HepG2 (cell line): ENCODE data around the gene ZNF341. TPM values are rescaled to one million over a fixed set of nuclear protein-coding genes. Genes with fewer than 3 reads are reported as not detected.

Experiments
- DNMT1 ChIP-seq: sonication (generic); formaldehyde crosslinking; IDR thresholded peaks from 2 replicates; pipeline ENCODE4 v1.5.1; 2020; ENCODE audit warnings: mild to moderate bottlenecking, missing genetic modification reagents
- HDAC1 ChIP-seq: sonication (generic); formaldehyde crosslinking; IDR thresholded peaks from 2 replicates; pipeline ENCODE4 v1.5.1; 2020; ENCODE audit warnings: mild to moderate bottlenecking, missing genetic modification reagents
- MAZ ChIP-seq, 2 experiments: sonication (generic) in 1 of 2; formaldehyde crosslinking in 1 of 2; IDR thresholded peaks; 2 replicates each; pipeline versions ENCODE4 v1.5.0 to v1.6.1; 2012 to 2020; ENCODE audit warnings: low read depth in 2 of 2, mild to moderate bottlenecking in 2 of 2, borderline replicate concordance in 1 of 2, improper control_type of control experiment in 1 of 2, low read length in 1 of 2, missing genetic modification reagents in 1 of 2, moderate library complexity in 1 of 2
- MBD4 ChIP-seq: IDR thresholded peaks from 2 replicates; pipeline ENCODE4 v1.6.1; 2012; ENCODE audit warnings: low read length, inconsistent platforms, borderline replicate concordance
- THRA ChIP-seq: sonication (generic); formaldehyde crosslinking; IDR thresholded peaks from 2 replicates; pipeline ENCODE4 v1.4.0; 2020; ENCODE audit warnings: missing genetic modification reagents, borderline replicate concordance
- YEATS2 ChIP-seq: sonication (generic); formaldehyde crosslinking; IDR thresholded peaks from 2 replicates; pipeline ENCODE4 v1.4.0; 2020; ENCODE audit warnings: missing genetic modification reagents, borderline replicate concordance
- ZBTB25 ChIP-seq: IDR thresholded peaks from 2 replicates; pipeline ENCODE4 v1.6.1; 2018; ENCODE audit warnings: missing genetic modification reagents
- ZNF407 ChIP-seq: sonication (generic); formaldehyde crosslinking; IDR thresholded peaks from one replicate; pipeline ENCODE4 v1.5.1; 2020; ENCODE audit warnings: mild to moderate bottlenecking, missing genetic modification reagents; ENCODE audit errors: not compliant biosample characterization
- ZNF562 ChIP-seq: sonication (generic); formaldehyde crosslinking; IDR thresholded peaks from 2 replicates; pipeline ENCODE4 v1.8.0; 2022; ENCODE audit warnings: missing genetic modification reagents, borderline replicate concordance
- ZNF740 ChIP-seq: sonication (generic); formaldehyde crosslinking; IDR thresholded peaks from 2 replicates; pipeline ENCODE4 v1.4.0; 2020; ENCODE audit warnings: missing genetic modification reagents
- ZNF770 ChIP-seq: sonication (generic); formaldehyde crosslinking; IDR thresholded peaks from 2 replicates; pipeline ENCODE4 v1.5.0; 2020; ENCODE audit warnings: mild to moderate bottlenecking, missing genetic modification reagents
- polyA plus RNA-seq, 8 experiments: library from polyadenylated mRNA; depleted of rRNA in 3 of 8; stranded (reverse) in 7 of 8; unstranded in 1 of 8; fragments of >200 nt; fragmentation: Illumina TruSeq in 4 of 8; extraction: Trizol in 4 of 8; gene quantifications; 2 replicates each; pipeline versions ENCODE4 v1.2.1 to v1.2.3, GENCODE V29; 2011 to 2016; ENCODE audit warnings: low read depth in 4 of 8, missing spikeins in 1 of 8, mixed read lengths in 1 of 8; ENCODE audit not compliant: insufficient read depth in 1 of 8
- total RNA-seq, 5 experiments: library from RNA; depleted of rRNA; stranded (reverse); fragments of >200 nt; fragmentation: Illumina TruSeq; extraction: Trizol; gene quantifications; 2 replicates each; pipeline ENCODE4 v1.2.3, GENCODE V29; 2016; ENCODE audit warnings: low read depth in 1 of 5

Gene ZNF341
- total and polyA plus RNA-seq, 2 of the 13 experiments (the other 11 are each of a cell fraction or from before 2014, with no cell fraction given), result 1.1 to 2.2 TPM

- no peak for TF ChIP-seq ZNF562
- TF ChIP-seq MBD4, result no peak
- peak; percentile 69; the same call in 1 of the 2 replicates for TF ChIP-seq ZNF740 (CRISPR knock-in tag)
- peak; percentile 71; the same call in 1 of the 2 replicates for TF ChIP-seq THRA (CRISPR knock-in tag)
- TF ChIP-seq HDAC1 (CRISPR knock-in tag), result peak; percentile 89
- no peak for TF ChIP-seq ZBTB25 (CRISPR knock-in tag)
- peak; percentile 31 for TF ChIP-seq ZNF407
- peak; percentile 52; the same call in 1 of the 2 replicates for TF ChIP-seq DNMT1 (CRISPR knock-in tag)
- TF ChIP-seq MAZ (IDR thresholded peaks at IDR 0.05; ENCODE audit: borderline replicate concordance, low read depth, low read length), result peak; percentile 48
- TF ChIP-seq MAZ (CRISPR knock-in tag; IDR thresholded peaks at IDR 0.05; ENCODE audit: low read depth), result no peak
- 0 out of 2 replicates have a peak, but pooled peaks have one; percentile 48 for TF ChIP-seq ZNF770 (CRISPR knock-in tag)
- TF ChIP-seq YEATS2 (CRISPR knock-in tag), result no peak
Observed at GRCh38 chr20:33701629-33702450, 30.0 kb upstream of the ZNF341 start (continued).
